Nucleus accumbens (tissue), 56 donors: ENCODE measurements around the gene LIME1.
"Not testable (repeated sequence)": the region's sequence is repeated elsewhere in the genome, so short reads cannot be mapped to it uniquely, and the experiment has no call there.

Experiments used
- DNase-seq, 56 donors: peaks; one replicate each; lab custom pipeline; 2025; lab: John Stamatoyannopoulos, UW

The LIME1 gene

DNA sequence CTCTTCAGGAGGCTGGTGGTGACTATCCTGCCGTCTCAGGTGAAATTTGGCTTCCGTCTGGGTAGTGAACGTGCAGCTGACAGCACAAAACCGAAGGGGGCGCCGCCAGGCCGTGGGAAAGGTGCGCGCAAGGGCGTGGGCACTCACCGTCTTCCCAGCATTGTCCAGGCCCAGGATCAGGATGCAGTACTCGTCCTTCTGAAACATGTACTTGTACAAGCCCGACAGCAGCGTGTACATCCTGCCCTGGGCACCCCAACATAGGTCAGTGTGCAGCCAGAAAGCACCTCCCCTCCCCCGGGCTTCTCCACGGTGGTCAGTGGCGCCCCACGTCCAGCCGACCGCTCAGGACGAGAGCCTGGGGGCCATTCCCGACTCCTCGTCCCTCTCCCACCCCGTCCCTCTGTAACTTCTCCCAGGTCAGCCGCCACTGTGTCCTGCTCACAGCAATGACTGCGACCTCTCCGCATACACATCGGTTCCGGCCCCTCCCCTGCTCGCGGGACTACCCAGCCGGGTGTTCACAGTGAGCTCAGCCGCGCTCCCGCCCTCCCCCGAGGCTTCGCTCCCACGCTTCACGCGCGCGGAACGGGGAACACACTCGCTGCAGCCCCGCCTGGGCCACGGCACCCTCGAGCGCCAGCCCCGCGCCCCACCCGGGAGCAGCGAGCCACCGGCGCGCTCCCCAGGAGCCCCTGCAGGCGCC lies 29.5 kb upstream of the LIME1 start:
- peak in 20 of 56 donors; percentile 29 to 82 (median 54) for DNase-seq

- peak in 54 of 56 donors; percentile 57 to 96 (median 86) for DNase-seq
Observed at GRCh38 chr20:63707558-63708300, 28.7 kb upstream of the LIME1 start, which contains the start of the genes ARFRP1 and ZGPAT. ARFRP1 (minus strand) TSS chr20:63707976; CDS start chr20:63707091, 885 bp downstream. ZGPAT (plus strand) TSS chr20:63708039; CDS start chr20:63708581, 542 bp downstream.

GRCh38 chr20:63708301-63709148 lies 27.9 kb upstream of the LIME1 start:
- DNase-seq = no peak

- DNase-seq = no peak
Observed at GRCh38 chr20:63709149-63709527, 27.3 kb upstream of the LIME1 start.

DNA sequence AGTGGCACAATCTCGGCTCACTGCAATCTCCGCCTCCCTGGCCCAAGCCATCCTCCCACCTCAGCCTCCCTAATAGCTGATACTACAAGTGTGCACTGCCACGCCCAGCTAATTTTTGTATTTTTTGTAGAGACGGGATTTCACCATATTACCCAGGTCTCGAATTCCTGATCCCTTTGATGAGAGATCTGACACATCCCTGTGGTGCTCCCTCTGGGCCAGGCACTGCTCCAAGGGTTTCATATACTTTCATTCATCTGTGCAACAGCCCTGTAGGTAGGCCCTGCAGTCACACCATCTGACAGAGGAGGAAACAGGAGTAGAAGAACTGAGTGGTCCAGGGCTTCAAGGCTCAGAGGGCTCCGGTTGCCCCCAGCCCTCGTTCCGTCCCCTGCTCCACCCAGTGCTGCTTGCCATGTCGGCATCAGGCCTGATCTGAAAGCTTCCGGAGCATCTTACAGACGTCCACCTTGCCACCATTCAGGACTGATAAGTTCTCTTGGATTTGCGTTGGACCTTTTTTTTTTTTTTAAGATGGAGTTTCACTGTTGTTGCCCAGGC lies 25.3 kb upstream of the LIME1 start:
- no peak for DNase-seq

DNA sequence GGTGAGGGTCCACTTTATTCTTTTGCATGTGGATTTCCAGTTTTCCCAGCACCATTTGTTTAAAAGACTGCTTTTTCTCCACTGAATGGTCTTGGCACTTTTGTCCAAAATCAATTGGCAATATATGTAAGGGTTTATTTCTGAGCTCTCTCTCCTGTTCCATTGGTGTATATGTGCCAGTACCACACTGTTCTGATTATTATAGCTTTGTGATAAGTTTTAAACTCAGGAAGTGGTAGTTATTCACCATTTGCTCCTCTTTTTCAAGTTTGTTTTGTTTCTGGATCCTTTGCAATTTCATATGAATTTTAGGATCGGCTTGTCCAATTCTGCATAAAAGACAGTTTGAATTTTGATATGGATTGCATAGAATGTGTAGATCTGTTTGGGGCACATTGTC lies 24.3 kb upstream of the LIME1 start:
- no peak for DNase-seq

DNA sequence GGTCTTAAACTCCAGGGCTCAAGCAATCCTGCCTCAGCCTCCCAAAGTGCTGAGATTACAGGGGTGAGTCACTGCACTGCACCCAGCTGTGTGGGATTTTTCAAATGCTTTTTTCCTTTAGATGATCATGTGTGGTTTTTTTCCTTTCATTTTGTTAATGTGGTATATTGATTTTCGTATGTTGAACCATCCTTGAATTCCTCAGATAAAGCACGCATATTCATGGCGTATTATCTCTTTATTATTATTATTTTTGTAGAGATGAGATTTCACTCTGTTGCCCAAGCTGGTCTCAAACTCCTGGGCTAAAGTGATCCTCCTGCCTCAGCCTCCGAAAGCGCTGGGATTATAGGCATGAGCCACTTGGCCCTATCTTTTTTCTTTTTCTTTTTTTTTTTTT lies 21.6 kb upstream of the LIME1 start:
- no peak for DNase-seq

- no peak for DNase-seq
Observed at GRCh38 chr20:63718996-63719395, 17.5 kb upstream of the LIME1 start.

DNA sequence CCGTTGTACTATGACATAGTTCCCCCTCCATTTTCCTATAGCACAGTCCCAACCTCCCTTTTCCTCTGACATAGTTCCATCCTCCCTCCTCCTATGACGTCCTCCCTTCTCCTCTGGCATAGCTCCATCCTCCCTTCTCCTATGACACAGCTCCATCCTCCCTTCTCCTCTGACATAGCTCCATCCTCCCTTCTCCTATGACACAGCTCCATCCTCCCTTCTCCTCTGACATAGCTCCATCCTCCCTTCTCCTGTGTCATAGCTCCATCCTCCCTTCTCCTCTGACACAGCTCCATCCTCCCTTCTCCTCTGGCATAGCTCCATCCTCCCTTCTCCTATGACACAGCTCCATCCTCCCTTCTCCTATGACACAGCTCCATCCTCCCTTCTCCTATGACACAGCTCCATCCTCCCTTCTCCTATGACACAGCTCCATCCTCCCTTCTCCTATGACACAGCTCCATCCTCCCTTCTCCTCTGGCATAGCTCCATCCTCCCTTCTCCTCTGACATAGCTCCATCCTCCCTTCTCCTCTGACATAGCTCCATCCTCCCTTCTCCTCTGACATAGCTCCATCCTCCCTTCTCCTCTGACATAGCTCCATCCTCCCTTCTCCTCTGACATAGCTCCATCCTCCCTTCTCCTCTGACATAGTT lies 13.4 kb upstream of the LIME1 start:
- DNase-seq = not testable (repeated sequence)

- peak in 14 of 56 donors; percentile 9 to 55 (median 29) for DNase-seq
Observed at GRCh38 chr20:63730189-63730733, 6.2 kb upstream of the LIME1 start.

- no peak for DNase-seq
Observed at GRCh38 chr20:63731410-63731809, 5.1 kb upstream of the LIME1 start.

DNA sequence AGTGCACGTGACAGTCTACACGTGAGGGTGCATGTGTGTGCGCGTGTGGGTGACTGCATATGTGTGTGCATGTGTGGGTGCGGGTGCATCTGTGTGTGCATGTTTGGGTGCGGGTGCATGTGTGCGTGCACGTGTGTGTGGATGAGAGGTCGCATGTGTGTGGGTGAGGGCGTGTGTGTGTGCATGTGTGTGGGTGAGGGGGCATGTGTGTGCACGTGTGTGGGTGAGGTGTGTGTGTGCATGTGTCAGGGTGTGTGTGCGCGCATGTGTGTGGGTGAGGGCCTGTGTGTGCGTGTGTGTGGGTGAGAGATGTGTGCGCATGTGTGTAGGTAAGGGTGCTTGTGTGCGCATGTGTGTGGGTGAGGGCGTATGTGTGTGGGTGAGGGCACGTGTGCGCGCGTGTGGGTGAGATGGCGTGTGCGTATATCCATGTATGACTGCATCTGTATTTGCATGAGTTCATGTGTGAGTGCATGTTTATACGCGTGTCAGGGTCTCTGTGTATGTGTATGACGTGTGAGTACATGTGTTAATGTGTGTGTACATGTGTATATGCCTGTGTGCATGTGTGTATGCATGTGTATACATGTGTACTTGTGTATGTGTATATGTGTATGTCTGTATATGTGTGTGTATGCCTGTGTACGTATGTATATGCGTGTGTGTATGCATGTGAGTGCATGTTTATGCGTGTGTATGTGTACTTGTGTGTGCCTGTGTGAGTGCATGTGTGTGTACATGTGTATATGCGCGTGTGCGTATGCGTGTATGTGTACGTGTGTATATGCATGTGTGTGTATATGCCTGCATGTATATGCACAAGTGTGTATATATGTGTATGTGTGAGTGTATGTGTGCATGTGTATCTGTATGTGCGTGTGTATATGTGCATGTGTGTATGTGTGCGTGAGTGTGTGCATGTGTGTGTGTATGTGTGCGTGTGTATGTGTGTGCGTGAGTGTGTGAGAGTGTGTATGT lies 4.1 kb upstream of the LIME1 start:
- DNase-seq = no peak

DNA sequence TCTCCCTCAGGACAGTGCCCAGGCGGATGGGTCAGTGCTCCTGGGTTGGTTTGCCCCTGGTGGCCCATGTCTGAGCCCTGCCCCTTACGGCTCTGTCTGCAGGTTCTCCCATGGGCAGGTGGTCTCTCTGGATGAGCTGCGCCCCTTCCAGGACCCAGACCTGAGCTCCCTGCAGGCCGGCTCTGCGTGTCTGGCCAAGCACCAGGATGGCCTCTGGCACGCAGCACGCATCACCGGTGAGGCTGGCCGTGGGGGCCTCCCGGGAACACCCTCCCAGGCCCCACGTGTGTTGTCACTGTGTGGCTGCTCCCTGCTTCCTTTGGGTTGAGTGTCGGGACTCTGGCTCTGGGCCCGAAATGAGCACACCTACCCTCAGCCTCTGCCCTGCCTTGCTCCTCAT lies 3.3 kb upstream of the LIME1 start:
- DNase-seq = no peak

DNA sequence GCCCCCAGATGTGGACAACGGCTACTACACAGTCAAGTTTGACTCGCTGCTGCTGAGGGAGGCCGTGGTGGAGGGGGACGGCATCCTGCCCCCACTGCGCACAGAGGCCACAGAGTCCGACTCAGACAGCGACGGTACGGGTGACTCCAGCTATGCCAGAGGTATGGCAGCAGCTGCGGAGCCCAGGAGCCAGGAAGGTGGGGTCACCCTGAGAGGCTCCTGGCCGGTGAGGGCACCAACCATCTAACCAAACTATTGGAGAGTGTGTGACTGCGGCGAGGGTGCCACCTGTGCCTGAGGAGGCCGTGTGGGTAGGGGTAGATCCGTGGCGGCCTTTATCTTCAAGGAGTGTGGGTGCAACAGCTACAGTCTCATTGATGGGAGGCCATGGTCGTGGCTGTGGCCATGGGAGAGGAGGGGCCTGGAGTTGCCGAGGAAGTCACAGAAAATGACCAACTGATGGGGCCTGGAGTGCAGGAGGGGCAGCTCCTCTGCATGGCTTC lies 2.8 kb upstream of the LIME1 start:
- no peak for DNase-seq

GRCh38 chr20:63734111-63734945 lies 2.1 kb upstream of the LIME1 start:
- DNase-seq = no peak

- peak in 10 of 56 donors; percentile 10 to 55 (median 29) for DNase-seq
Observed at GRCh38 chr20:63734946-63735858, 1.3 kb upstream of the LIME1 start.
